ENCODE measurements around the gene PRLR.

DNA sequence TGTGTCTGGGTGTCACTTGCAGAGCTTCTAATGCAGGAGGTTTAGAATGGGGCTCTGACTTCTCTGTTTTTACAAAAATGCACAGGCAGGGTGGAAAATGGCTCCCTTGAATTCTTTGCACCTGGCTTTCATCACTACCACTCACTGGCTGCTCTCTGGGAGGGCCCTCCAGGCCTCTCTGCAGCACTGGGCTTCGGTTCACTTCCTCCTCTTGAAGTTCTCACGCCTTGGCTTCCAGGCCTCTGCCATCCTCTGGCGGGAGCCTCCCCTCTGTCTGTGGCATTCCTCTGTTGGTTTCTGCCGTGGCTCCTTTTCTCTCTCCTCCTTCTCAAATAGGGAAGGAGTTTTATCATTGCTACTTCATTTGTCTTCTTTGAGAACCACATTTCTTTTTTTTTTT is 2.8 kb upstream of the PRLR start:
- TF ChIP-seq, protein P1, sequence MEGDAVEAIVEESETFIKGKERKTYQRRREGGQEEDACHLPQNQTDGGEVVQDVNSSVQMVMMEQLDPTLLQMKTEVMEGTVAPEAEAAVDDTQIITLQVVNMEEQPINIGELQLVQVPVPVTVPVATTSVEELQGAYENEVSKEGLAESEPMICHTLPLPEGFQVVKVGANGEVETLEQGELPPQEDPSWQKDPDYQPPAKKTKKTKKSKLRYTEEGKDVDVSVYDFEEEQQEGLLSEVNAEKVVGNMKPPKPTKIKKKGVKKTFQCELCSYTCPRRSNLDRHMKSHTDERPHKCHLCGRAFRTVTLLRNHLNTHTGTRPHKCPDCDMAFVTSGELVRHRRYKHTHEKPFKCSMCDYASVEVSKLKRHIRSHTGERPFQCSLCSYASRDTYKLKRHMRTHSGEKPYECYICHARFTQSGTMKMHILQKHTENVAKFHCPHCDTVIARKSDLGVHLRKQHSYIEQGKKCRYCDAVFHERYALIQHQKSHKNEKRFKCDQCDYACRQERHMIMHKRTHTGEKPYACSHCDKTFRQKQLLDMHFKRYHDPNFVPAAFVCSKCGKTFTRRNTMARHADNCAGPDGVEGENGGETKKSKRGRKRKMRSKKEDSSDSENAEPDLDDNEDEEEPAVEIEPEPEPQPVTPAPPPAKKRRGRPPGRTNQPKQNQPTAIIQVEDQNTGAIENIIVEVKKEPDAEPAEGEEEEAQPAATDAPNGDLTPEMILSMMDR (conservative IDR thresholded peaks at IDR 0.05), result no peak
- no peak for TF ChIP-seq ZFX (IDR thresholded peaks at IDR 0.05)

Measured in C4-2B (cell line).